Measurements from ENCODE around the gene USP36.
"Not testable (repeated sequence)": the region's sequence is repeated elsewhere in the genome, so short reads cannot be mapped to it uniquely, and the experiment has no call there.

GRCh38 chr17:78751000-78751399, 89.6 kb downstream of the USP36 start:
- not testable (repeated sequence) for TF ChIP-seq POLR2AphosphoS5 (IDR thresholded peaks at IDR 0.05; ENCODE audit: borderline replicate concordance, low read depth, low read length); EZH2 (IDR thresholded peaks at IDR 0.05)
